WTC11 (cell line): ENCODE results near the gene VEGFD. TPM values are rescaled to one million over a fixed set of nuclear protein-coding genes. Genes with fewer than 3 reads are reported as not detected.

Experiments
- ATAC-seq: fragments of 200-7000 bp; cut with Tn5 transposase; 2 replicates; pipeline ENCODE4 v1.10.0; 2021; ENCODE audit warnings: mild to moderate bottlenecking, moderate library complexity
- CTCF ChIA-PET: fragments of 300-600 bp; sonication (Branson Sonifier 250); formaldehyde crosslinking; loops from one replicate; lab custom pipeline; 2021; ENCODE audit warnings: antibody characterized with exemption; lab: Charles Lee
- POLR2A ChIA-PET: fragments of 350-600 bp; sonication (Branson Sonifier 250); formaldehyde crosslinking; loops from one replicate; lab custom pipeline; 2021; ENCODE audit warnings: antibody characterized with exemption; lab: Charles Lee
- DNase-seq: peaks from one replicate; pipeline ENCODE4 v3.0.0; 2021; ENCODE audit warnings: low spot score
- H3K27ac Mint-ChIP-seq: 2 replicates; pipeline ENCODE4 v1.8.0; 2021; ENCODE audit warnings: mixed read lengths
- H3K27me3 Mint-ChIP-seq: 2 replicates; pipeline ENCODE4 v1.8.0; 2021; ENCODE audit warnings: low read depth, mild to moderate bottlenecking, moderate library complexity, mixed read lengths
- H3K36me3 Mint-ChIP-seq: 2 replicates; pipeline ENCODE4 v1.8.0; 2021; ENCODE audit warnings: mixed read lengths
- H3K4me1 Mint-ChIP-seq: 2 replicates; pipeline ENCODE4 v1.8.0; 2022; ENCODE audit warnings: mixed read lengths
- H3K4me3 Mint-ChIP-seq: 2 replicates; pipeline ENCODE4 v1.8.0; 2021; ENCODE audit warnings: mild to moderate bottlenecking, moderate library complexity, mixed read lengths
- H3K9me3 Mint-ChIP-seq: 2 replicates; pipeline ENCODE4 v1.8.0; 2021; ENCODE audit warnings: mixed read lengths
- AFF4 ChIP-seq: sonication (generic); formaldehyde crosslinking; IDR thresholded peaks from 2 replicates; pipeline ENCODE4 v1.8.1; 2023; ENCODE audit warnings: mild to moderate bottlenecking, missing genetic modification reagents, borderline replicate concordance
- ATF1 ChIP-seq: sonication (generic); formaldehyde crosslinking; IDR thresholded peaks from 2 replicates; pipeline ENCODE4 v1.8.1; 2023; ENCODE audit warnings: mild to moderate bottlenecking, moderate library complexity, missing genetic modification reagents
- CBFB ChIP-seq: sonication (generic); formaldehyde crosslinking; IDR thresholded peaks from 2 replicates; pipeline ENCODE4 v1.8.1; 2022; ENCODE audit warnings: mild to moderate bottlenecking, low read depth, missing genetic modification reagents
- HMGA2 ChIP-seq: fragments of 250-450 bp; sonication (Bioruptor Pico); IDR thresholded peaks from 2 replicates; pipeline ENCODE4 v1.4.0; 2021; ENCODE audit warnings: mild to moderate bottlenecking, moderate library complexity
- IRF1 ChIP-seq: sonication (generic); formaldehyde crosslinking; IDR thresholded peaks from 2 replicates; pipeline ENCODE4 v1.8.0; 2023; ENCODE audit warnings: missing genetic modification reagents
- MLX ChIP-seq: sonication (generic); formaldehyde crosslinking; IDR thresholded peaks from 2 replicates; pipeline ENCODE4 v1.8.1; 2023; ENCODE audit warnings: mild to moderate bottlenecking, missing genetic modification reagents, moderate library complexity
- MXD4 ChIP-seq: fragments of 250-450 bp; sonication (Bioruptor Pico); IDR thresholded peaks from 2 replicates; pipeline ENCODE4 v1.8.0; 2021; ENCODE audit warnings: mild to moderate bottlenecking, moderate library complexity, borderline replicate concordance
- PRDM15 ChIP-seq: sonication (generic); formaldehyde crosslinking; IDR thresholded peaks from 2 replicates; pipeline ENCODE4 v1.8.0; 2022; ENCODE audit warnings: missing genetic modification reagents
- RELA ChIP-seq: sonication (generic); formaldehyde crosslinking; IDR thresholded peaks from 2 replicates; pipeline ENCODE4 v1.8.1; 2022; ENCODE audit warnings: missing genetic modification reagents, mild to moderate bottlenecking, borderline replicate concordance
- TCF7 ChIP-seq: sonication (generic); formaldehyde crosslinking; IDR thresholded peaks from 2 replicates; pipeline ENCODE4 v1.8.0; 2022; ENCODE audit warnings: mild to moderate bottlenecking, low read depth, missing genetic modification reagents, moderate library complexity
- ZNF121 ChIP-seq: sonication (generic); formaldehyde crosslinking; IDR thresholded peaks from 2 replicates; pipeline ENCODE4 v1.8.0; 2023; ENCODE audit warnings: missing genetic modification reagents
- ZNF232 ChIP-seq: sonication (generic); formaldehyde crosslinking; IDR thresholded peaks from 2 replicates; pipeline ENCODE4 v1.8.0; 2022; ENCODE audit warnings: mild to moderate bottlenecking, missing genetic modification reagents
- ZNF317 ChIP-seq: sonication (generic); formaldehyde crosslinking; IDR thresholded peaks from 2 replicates; pipeline ENCODE4 v1.8.1; 2023; ENCODE audit warnings: low read depth, mild to moderate bottlenecking, moderate library complexity, missing genetic modification reagents, borderline replicate concordance
- ZNF416 ChIP-seq: fragments of 250-450 bp; sonication (Bioruptor Pico); IDR thresholded peaks from 2 replicates; pipeline ENCODE4 v1.9.0; 2021; ENCODE audit warnings: mild to moderate bottlenecking, inconsistent platforms
- ZNF423 ChIP-seq: fragments of 250-450 bp; sonication (Bioruptor Pico); IDR thresholded peaks from 2 replicates; pipeline ENCODE4 v2.1.2; 2022; ENCODE audit warnings: mild to moderate bottlenecking, moderate library complexity
- ZNF671 ChIP-seq: fragments of 250-450 bp; sonication (Bioruptor Pico); IDR thresholded peaks from 2 replicates; pipeline ENCODE4 v1.8.0; 2021; ENCODE audit warnings: mild to moderate bottlenecking
- total RNA-seq: library from RNA; stranded (reverse); gene quantifications from 3 replicates; pipeline ENCODE4 v1.2.3, GENCODE V29; 2021
- TF ChIP-seq, protein P1 (sequence below): sonication (generic); formaldehyde crosslinking; IDR thresholded peaks from 2 replicates; pipeline ENCODE4 v1.8.0; 2022; ENCODE audit warnings: mild to moderate bottlenecking, missing genetic modification reagents
- TF ChIP-seq, protein P2 (sequence below): sonication (generic); formaldehyde crosslinking; IDR thresholded peaks from 2 replicates; pipeline ENCODE4 v1.8.0; 2022; ENCODE audit warnings: mild to moderate bottlenecking, missing genetic modification reagents

The VEGFD gene
- total RNA-seq, 1 experiment from 2014 or later: not detected

GRCh38 chrX:15322472-15322871 is 61.7 kb downstream of the VEGFD start:
- DNase-seq (no peak), ATAC-seq (no peak)
- Mint-ChIP-seq H3K27ac (no peak overlapping the region), H3K4me3 (no peak overlapping the region), H3K27me3 (no peaks in the 10 kb centered on the region), H3K4me1 (no peaks in the 10 kb centered on the region), H3K36me3 (peaks cover 14% of the 10 kb centered on the region), H3K9me3 (no peaks in the 10 kb centered on the region)
- POLR2A ChIA-PET: no interaction called here
- CTCF ChIA-PET: no interaction called here
- TF ChIP-seq PRDM15 (CRISPR knock-in tag) (no peak), CBFB (CRISPR knock-in tag) (no peak), TCF7 (CRISPR knock-in tag) (no peak), ATF1 (CRISPR knock-in tag) (no peak), AFF4 (CRISPR knock-in tag) (no peak), MXD4 (CRISPR knock-in tag) (no peak), IRF1 (no peak), ZNF121 (CRISPR knock-in tag) (no peak), MLX (no peak), ZNF671 (CRISPR knock-in tag) (no peak), ZNF317 (CRISPR knock-in tag) (no peak), ZNF423 (no peak), ZNF416 (CRISPR knock-in tag) (no peak), ZNF232 (CRISPR knock-in tag) (no peak), RELA (CRISPR knock-in tag) (no peak), HMGA2 (no peak)
- TF ChIP-seq, protein P1, sequence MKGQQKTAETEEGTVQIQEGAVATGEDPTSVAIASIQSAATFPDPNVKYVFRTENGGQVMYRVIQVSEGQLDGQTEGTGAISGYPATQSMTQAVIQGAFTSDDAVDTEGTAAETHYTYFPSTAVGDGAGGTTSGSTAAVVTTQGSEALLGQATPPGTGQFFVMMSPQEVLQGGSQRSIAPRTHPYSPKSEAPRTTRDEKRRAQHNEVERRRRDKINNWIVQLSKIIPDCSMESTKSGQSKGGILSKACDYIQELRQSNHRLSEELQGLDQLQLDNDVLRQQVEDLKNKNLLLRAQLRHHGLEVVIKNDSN (CRISPR knock-in tag): no peak
- TF ChIP-seq, protein P2, sequence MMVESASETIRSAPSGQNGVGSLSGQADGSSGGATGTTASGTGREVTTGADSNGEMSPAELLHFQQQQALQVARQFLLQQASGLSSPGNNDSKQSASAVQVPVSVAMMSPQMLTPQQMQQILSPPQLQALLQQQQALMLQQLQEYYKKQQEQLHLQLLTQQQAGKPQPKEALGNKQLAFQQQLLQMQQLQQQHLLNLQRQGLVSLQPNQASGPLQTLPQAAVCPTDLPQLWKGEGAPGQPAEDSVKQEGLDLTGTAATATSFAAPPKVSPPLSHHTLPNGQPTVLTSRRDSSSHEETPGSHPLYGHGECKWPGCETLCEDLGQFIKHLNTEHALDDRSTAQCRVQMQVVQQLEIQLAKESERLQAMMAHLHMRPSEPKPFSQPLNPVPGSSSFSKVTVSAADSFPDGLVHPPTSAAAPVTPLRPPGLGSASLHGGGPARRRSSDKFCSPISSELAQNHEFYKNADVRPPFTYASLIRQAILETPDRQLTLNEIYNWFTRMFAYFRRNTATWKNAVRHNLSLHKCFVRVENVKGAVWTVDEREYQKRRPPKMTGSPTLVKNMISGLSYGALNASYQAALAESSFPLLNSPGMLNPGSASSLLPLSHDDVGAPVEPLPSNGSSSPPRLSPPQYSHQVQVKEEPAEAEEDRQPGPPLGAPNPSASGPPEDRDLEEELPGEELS: no peak
